ENCODE data around the gene MRPL1.
A peak's percentile ranks its signal among the peaks of the same experiment; 100 is the strongest.

Gene MRPL1

GRCh38 chr4:77862478-77863216 is at the start of gene MRPL1:
MRPL1 (plus strand) TSS chr4:77862830; CDS start chr4:77862849, 19 bp downstream.
- no peak for TF ChIP-seq JUND (IDR thresholded peaks at IDR 0.05; ENCODE audit: low read depth)
- DNase-seq (ENCODE audit: low read depth in 1 of 2, low spot score in 1 of 2), result peak; percentile 17 to 95
- in situ Hi-C loops (cut with HindIII; ENCODE audit: low pct_unique_long_range_greater_than_20kb, low sequenced_read_pairs), result no loop called here

- DNase-seq (ENCODE audit: low read depth in 1 of 2, low spot score in 1 of 2), result no peak
- no peak for TF ChIP-seq JUND (IDR thresholded peaks at IDR 0.05; ENCODE audit: low read depth)
- in situ Hi-C loops (cut with HindIII; ENCODE audit: low pct_unique_long_range_greater_than_20kb, low sequenced_read_pairs), result no loop called here
Observed at GRCh38 chr4:77815636-77816035, 47.0 kb upstream of the MRPL1 start.

- in situ Hi-C loops (cut with HindIII; ENCODE audit: low pct_unique_long_range_greater_than_20kb, low sequenced_read_pairs), result no loop called here
- TF ChIP-seq JUND (IDR thresholded peaks at IDR 0.05; ENCODE audit: low read depth), result no peak
- no peak for DNase-seq (ENCODE audit: low read depth in 1 of 2, low spot score in 1 of 2)
Observed at GRCh38 chr4:77816546-77816945, 46.1 kb upstream of the MRPL1 start.

GRCh38 chr4:77817304-77818072 is 45.1 kb upstream of the MRPL1 start:
- DNase-seq (ENCODE audit: low read depth in 1 of 2, low spot score in 1 of 2), result peak in 1 of 2 experiments; percentile 7
- TF ChIP-seq JUND (IDR thresholded peaks at IDR 0.05; ENCODE audit: low read depth), result no peak
- in situ Hi-C loops (cut with HindIII; ENCODE audit: low pct_unique_long_range_greater_than_20kb, low sequenced_read_pairs), result no loop called here

GRCh38 chr4:77818073-77818601 is 44.5 kb upstream of the MRPL1 start:
- DNase-seq (ENCODE audit: low read depth in 1 of 2, low spot score in 1 of 2), result peak; percentile 68 to 87
- no peak for TF ChIP-seq JUND (IDR thresholded peaks at IDR 0.05; ENCODE audit: low read depth)
- in situ Hi-C loops (cut with HindIII; ENCODE audit: low pct_unique_long_range_greater_than_20kb, low sequenced_read_pairs), result no loop called here

GRCh38 chr4:77818602-77819403 is 43.8 kb upstream of the MRPL1 start, which contains the start of gene CNOT6L:
CNOT6L (minus strand) TSS chr4:77819368; CDS start chr4:77819308, 60 bp downstream.
- no peak for TF ChIP-seq JUND (IDR thresholded peaks at IDR 0.05; ENCODE audit: low read depth)
- peak; percentile 22 to 78 for DNase-seq (ENCODE audit: low read depth in 1 of 2, low spot score in 1 of 2)
- in situ Hi-C loops (cut with HindIII; ENCODE audit: low pct_unique_long_range_greater_than_20kb, low sequenced_read_pairs), result no loop called here

GRCh38 chr4:77819404-77819842 is 43.2 kb upstream of the MRPL1 start:
- peak; percentile 2 to 21 for DNase-seq (ENCODE audit: low read depth in 1 of 2, low spot score in 1 of 2)
- in situ Hi-C loops (cut with HindIII; ENCODE audit: low pct_unique_long_range_greater_than_20kb, low sequenced_read_pairs), result no loop called here
- no peak for TF ChIP-seq JUND (IDR thresholded peaks at IDR 0.05; ENCODE audit: low read depth)

- in situ Hi-C loops (cut with HindIII; ENCODE audit: low pct_unique_long_range_greater_than_20kb, low sequenced_read_pairs), result no loop called here
- DNase-seq (ENCODE audit: low read depth in 1 of 2, low spot score in 1 of 2), result peak; percentile 79 to 87
- no peak for TF ChIP-seq JUND (IDR thresholded peaks at IDR 0.05; ENCODE audit: low read depth)
Observed at GRCh38 chr4:77819843-77820648, 42.6 kb upstream of the MRPL1 start.

GRCh38 chr4:77820649-77821561 is 41.7 kb upstream of the MRPL1 start:
- no peak for DNase-seq (ENCODE audit: low read depth in 1 of 2, low spot score in 1 of 2)
- TF ChIP-seq JUND (IDR thresholded peaks at IDR 0.05; ENCODE audit: low read depth), result no peak
- in situ Hi-C loops (cut with HindIII; ENCODE audit: low pct_unique_long_range_greater_than_20kb, low sequenced_read_pairs), result no loop called here

- in situ Hi-C loops (cut with HindIII; ENCODE audit: low pct_unique_long_range_greater_than_20kb, low sequenced_read_pairs), result no loop called here
- DNase-seq (ENCODE audit: low read depth in 1 of 2, low spot score in 1 of 2), result no peak
- no peak for TF ChIP-seq JUND (IDR thresholded peaks at IDR 0.05; ENCODE audit: low read depth)
Observed at GRCh38 chr4:77821775-77822174, 40.9 kb upstream of the MRPL1 start.

- in situ Hi-C loops (cut with HindIII; ENCODE audit: low pct_unique_long_range_greater_than_20kb, low sequenced_read_pairs), result no loop called here
- TF ChIP-seq JUND (IDR thresholded peaks at IDR 0.05; ENCODE audit: low read depth), result no peak
- DNase-seq (ENCODE audit: low read depth in 1 of 2, low spot score in 1 of 2), result no peak
Observed at GRCh38 chr4:77826275-77826674, 36.4 kb upstream of the MRPL1 start.

Data from T47D (cell line).